Measurements from ENCODE around the gene PLCL1. TPM values are rescaled to one million over a fixed set of nuclear protein-coding genes. Genes with fewer than 3 reads are reported as not detected.

PLCL1 gene
- total RNA-seq, 1 experiment from 2014 or later, result 0.07 TPM

- no TSS peak for BruUV-seq (replicated peaks)
- Histone ChIP-seq H3K27me3 (ENCODE audit: insufficient read depth, low read length) (no peaks in the 10 kb centered on the region), H3K27ac (ENCODE audit: low read depth, low read length) (no peak overlapping the region), H3K4me2 (ENCODE audit: low read length) (no peak overlapping the region), H3K9me3 (ENCODE audit: control insufficient read depth in 1 of 2, insufficient read depth in 1 of 2, low read depth in 1 of 2, low read length in 2 of 2) (no peaks in the 10 kb centered on the region), H3K9ac (ENCODE audit: low read length) (no peak overlapping the region), H3K9me2 (ENCODE audit: insufficient read depth) (no peaks in the 10 kb centered on the region), H3K79me2 (ENCODE audit: insufficient read depth, low read length) (no peaks in the 10 kb centered on the region), H3K4me3 (replicated peaks in 1 of 2; ENCODE audit: low read depth in 1 of 2, low read length in 2 of 2) (no peak overlapping the region), H4K20me1 (ENCODE audit: insufficient read depth) (no peaks in the 10 kb centered on the region), H2AFZ (ENCODE audit: low read depth, low read length, poor library complexity, severe bottlenecking) (no peak overlapping the region), H3K4me1 (ENCODE audit: control insufficient read depth in 1 of 2, insufficient read depth in 2 of 2, low read length in 2 of 2) (no peaks in the 10 kb centered on the region), H3K36me3 (ENCODE audit: control insufficient read depth in 1 of 2, insufficient read depth in 2 of 2, low read length in 2 of 2) (no peaks in the 10 kb centered on the region)
- intact Hi-C loops (cut with micrococcal nuclease), result no loop called here
- no peak for TF ChIP-seq ELF1 (IDR thresholded peaks at IDR 0.05; ENCODE audit: borderline replicate concordance, low read depth)
- no peak for TF ChIP-seq EZH2phosphoT487 (IDR thresholded peaks at IDR 0.05; ENCODE audit: borderline replicate concordance)
- no peak for TF ChIP-seq CBX3 (IDR thresholded peaks at IDR 0.05; ENCODE audit: low read depth)
- TF ChIP-seq SIN3A (IDR thresholded peaks at IDR 0.05; ENCODE audit: low read depth), result no peak
- TF ChIP-seq RAD21 (IDR thresholded peaks at IDR 0.05; ENCODE audit: low read depth), result no peak
- no peak for TF ChIP-seq TCF7L2 (IDR thresholded peaks at IDR 0.05; ENCODE audit: borderline replicate concordance, extremely low read depth, insufficient read depth, insufficient read length)
- TF ChIP-seq YY1 (IDR thresholded peaks at IDR 0.05; ENCODE audit: extremely low read depth, insufficient replicate concordance, low read depth, low read length), result no peak
- no peak for TF ChIP-seq POLR2A (IDR thresholded peaks at IDR 0.05; ENCODE audit: borderline replicate concordance, extremely low read depth, insufficient read depth, insufficient read length)
- no peak for TF ChIP-seq POLR2AphosphoS5 (IDR thresholded peaks at IDR 0.05; ENCODE audit: low read depth, low read length)
- TF ChIP-seq ATF3 (IDR thresholded peaks at IDR 0.05), result no peak
- TF ChIP-seq ZBTB33 (IDR thresholded peaks at IDR 0.05; ENCODE audit: extremely low read depth, insufficient replicate concordance, low read length), result no peak
- TF ChIP-seq MAX (IDR thresholded peaks at IDR 0.05), result no peak
- TF ChIP-seq ZFX (IDR thresholded peaks at IDR 0.05), result no peak
- ATAC-seq (no peak), DNase-seq (ENCODE audit: low read depth, low spot score) (no peak)
- ChIA-PET CTCF (no interaction called here), RAD21 (ENCODE audit: low non-redundant PET in 1 of 2, low total read pairs in 2 of 2, uncharacterized antibody in 2 of 2, unreplicated experiment in 2 of 2) (no interaction called here), POLR2A (no interaction called here)
These were observed 122.3 kb downstream of the PLCL1 start for GRCh38 chr2:197926673-197927072.

All from HCT116 (cell line).